Osteoblast (primary cell): ENCODE results near the gene ITGA4. TPM values are rescaled to one million over a fixed set of nuclear protein-coding genes. Genes with fewer than 3 reads are reported as not detected.
"Not testable (repeated sequence)": the region's sequence is repeated elsewhere in the genome, so short reads cannot be mapped to it uniquely, and the experiment has no call there.

Experiments
- DNase-seq: peaks from one replicate; pipeline ENCODE4 v3.0.0; 2011; ENCODE audit warnings: low spot score, mixed read lengths; ENCODE audit not compliant: insufficient read length; ENCODE audit errors: missing footprints
- H2AFZ ChIP-seq: 2 replicates; pipeline ENCODE4 v1.6.0; 2011; ENCODE audit warnings: mild to moderate bottlenecking, low read length
- H3K27ac ChIP-seq: 2 replicates; pipeline ENCODE4 v1.5.1; 2011; ENCODE audit warnings: mild to moderate bottlenecking, low read depth, low read length, moderate library complexity
- H3K27me3 ChIP-seq: 2 replicates; pipeline ENCODE4 v1.6.0; 2012; ENCODE audit warnings: mild to moderate bottlenecking, control low read depth, inconsistent platforms, low read length, moderate library complexity; ENCODE audit not compliant: insufficient read depth
- H3K36me3 ChIP-seq: 2 replicates; pipeline ENCODE4 v1.5.1; 2011; ENCODE audit warnings: mild to moderate bottlenecking, low read length, control low read depth, moderate library complexity; ENCODE audit not compliant: insufficient read depth
- H3K4me1 ChIP-seq: 2 replicates; pipeline ENCODE4 v1.5.1; 2011; ENCODE audit warnings: mild to moderate bottlenecking, low read length, control low read depth, moderate library complexity; ENCODE audit not compliant: insufficient read depth
- H3K4me2 ChIP-seq: 2 replicates; pipeline ENCODE4 v1.6.0; 2011; ENCODE audit warnings: mild to moderate bottlenecking, low read length; ENCODE audit not compliant: insufficient read depth
- H3K4me3 ChIP-seq: fragments of 200-600 bp; sonication (generic); 3 replicates; pipeline ENCODE4 v1.5.1; 2012; ENCODE audit warnings: mild to moderate bottlenecking, low read length, inconsistent platforms; ENCODE audit not compliant: insufficient read depth
- H3K79me2 ChIP-seq: 2 replicates; pipeline ENCODE4 v1.6.0; 2012; ENCODE audit warnings: mild to moderate bottlenecking, low read length, control low read depth, inconsistent platforms; ENCODE audit not compliant: insufficient read depth
- H3K9me3 ChIP-seq: 2 replicates; pipeline ENCODE4 v1.5.1; 2011; ENCODE audit warnings: low read depth, low read length, control low read depth
- H4K20me1 ChIP-seq: 2 replicates; pipeline ENCODE4 v1.6.0; 2012; ENCODE audit warnings: mild to moderate bottlenecking, low read length, control low read depth; ENCODE audit not compliant: insufficient read depth
- CTCF ChIP-seq: IDR thresholded peaks from 2 replicates; pipeline ENCODE4 v1.5.1; 2011; ENCODE audit warnings: mild to moderate bottlenecking, low read depth, low read length, moderate library complexity; ENCODE audit errors: extremely low read depth
- total RNA-seq: library from RNA; depleted of rRNA; stranded (reverse); fragments of >200 nt; gene quantifications from 2 replicates; pipeline ENCODE4 v1.2.3, GENCODE V29; 2012

Gene ITGA4
- total RNA-seq, 1 donor = 9.0 TPM

- Histone ChIP-seq H3K27ac (no peak overlapping the region), H3K9me3 (no peaks in the 10 kb centered on the region), H3K79me2 (no peaks in the 10 kb centered on the region), H3K4me3 (no peak overlapping the region), H3K4me1 (no peaks in the 10 kb centered on the region), H4K20me1 (no peaks in the 10 kb centered on the region), H3K4me2 (no peak overlapping the region), H3K27me3 (peaks cover 5% of the 10 kb centered on the region), H3K36me3 (no peaks in the 10 kb centered on the region), H2AFZ (no peak overlapping the region)
- no peak for DNase-seq
- TF ChIP-seq CTCF = no peak
Observed at GRCh38 chr2:181440919-181441318, 16.3 kb upstream of the ITGA4 start.

DNA sequence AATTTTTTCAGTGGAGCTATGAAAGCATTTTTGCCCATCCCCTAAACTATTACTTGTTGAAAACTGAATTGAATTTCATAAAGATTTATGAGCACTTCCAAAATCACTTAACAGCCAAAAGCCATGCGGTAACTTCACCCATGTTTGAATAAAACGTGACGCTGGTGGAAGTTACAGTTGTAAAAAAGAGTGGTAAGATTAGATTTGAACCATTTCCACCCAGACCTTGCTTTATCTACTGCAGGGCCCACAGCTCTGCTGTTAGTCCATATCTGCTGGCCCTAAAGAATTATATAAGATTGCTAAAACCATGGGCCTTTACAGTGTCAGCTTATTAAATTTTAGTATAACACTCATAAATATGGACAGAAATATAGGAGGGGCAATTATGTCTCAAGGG, 15.5 kb upstream of the ITGA4 start:
- H3K79me2 ChIP-seq = no peaks in the 10 kb centered on the region
- peaks cover 5% of the 10 kb centered on the region for H3K27me3 ChIP-seq
- no peak overlapping the region for H3K27ac ChIP-seq
- H3K36me3 ChIP-seq = no peaks in the 10 kb centered on the region
- no peak overlapping the region for H3K4me2 ChIP-seq
- H3K4me3 ChIP-seq = no peak overlapping the region
- no peak overlapping the region for H2AFZ ChIP-seq
- H3K9me3 ChIP-seq = no peaks in the 10 kb centered on the region
- no peaks in the 10 kb centered on the region for H3K4me1 ChIP-seq
- no peak for TF ChIP-seq CTCF
- no peak for DNase-seq
- H4K20me1 ChIP-seq = no peaks in the 10 kb centered on the region

DNA sequence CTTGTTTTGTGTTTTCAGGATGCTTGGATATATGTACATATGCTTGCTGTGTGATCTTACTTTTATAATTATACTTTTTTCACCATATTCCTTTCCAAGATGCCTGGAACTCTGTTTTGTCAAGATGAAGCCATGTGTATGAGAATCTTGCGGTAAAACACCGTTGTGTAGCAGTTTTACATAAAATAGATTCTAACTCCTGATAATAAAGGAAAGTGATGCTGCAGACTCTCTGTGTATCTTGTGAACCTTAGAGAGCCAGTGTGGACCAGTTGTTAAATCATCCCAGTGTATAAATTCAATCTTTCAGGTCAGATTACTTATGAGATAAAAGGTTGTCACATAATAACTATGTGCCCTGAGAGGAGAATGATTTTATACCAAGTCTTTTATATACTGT, 12.5 kb upstream of the ITGA4 start:
- TF ChIP-seq CTCF = no peak
- peaks cover 5% of the 10 kb centered on the region for H3K27me3 ChIP-seq
- H3K4me2 ChIP-seq = no peak overlapping the region
- no peak overlapping the region for H3K4me3 ChIP-seq
- no peaks in the 10 kb centered on the region for H3K4me1 ChIP-seq
- no peaks in the 10 kb centered on the region for H4K20me1 ChIP-seq
- no peaks in the 10 kb centered on the region for H3K36me3 ChIP-seq
- no peak overlapping the region for H2AFZ ChIP-seq
- DNase-seq = no peak
- no peaks in the 10 kb centered on the region for H3K79me2 ChIP-seq
- no peak overlapping the region for H3K27ac ChIP-seq
- no peaks in the 10 kb centered on the region for H3K9me3 ChIP-seq

- no peaks in the 10 kb centered on the region for H3K4me1 ChIP-seq
- no peak for TF ChIP-seq CTCF
- DNase-seq = no peak
- H3K4me2 ChIP-seq = no peak overlapping the region
- H3K79me2 ChIP-seq = no peaks in the 10 kb centered on the region
- H4K20me1 ChIP-seq = no peaks in the 10 kb centered on the region
- peaks cover 5% of the 10 kb centered on the region for H3K27me3 ChIP-seq
- no peaks in the 10 kb centered on the region for H3K9me3 ChIP-seq
- no peak overlapping the region for H2AFZ ChIP-seq
- no peak overlapping the region for H3K27ac ChIP-seq
- H3K36me3 ChIP-seq = no peaks in the 10 kb centered on the region
- H3K4me3 ChIP-seq = no peak overlapping the region
Observed at GRCh38 chr2:181446985-181447384, 10.2 kb upstream of the ITGA4 start.

- not testable (repeated sequence) for H2AFZ ChIP-seq, H3K4me1 ChIP-seq, H3K27me3 ChIP-seq, H3K27ac ChIP-seq, H3K9me3 ChIP-seq, H3K4me2 ChIP-seq, DNase-seq, H3K4me3 ChIP-seq, H3K79me2 ChIP-seq, H4K20me1 ChIP-seq, H3K36me3 ChIP-seq
Observed at GRCh38 chr2:181449278-181449677, 7.9 kb upstream of the ITGA4 start.
